ENCODE results near the gene HSBP1L1. TPM values are rescaled to one million over a fixed set of nuclear protein-coding genes. Genes with fewer than 3 reads are reported as not detected.

Gene HSBP1L1
- total RNA-seq, 1 donor from 2014 or later, result not detected

DNA sequence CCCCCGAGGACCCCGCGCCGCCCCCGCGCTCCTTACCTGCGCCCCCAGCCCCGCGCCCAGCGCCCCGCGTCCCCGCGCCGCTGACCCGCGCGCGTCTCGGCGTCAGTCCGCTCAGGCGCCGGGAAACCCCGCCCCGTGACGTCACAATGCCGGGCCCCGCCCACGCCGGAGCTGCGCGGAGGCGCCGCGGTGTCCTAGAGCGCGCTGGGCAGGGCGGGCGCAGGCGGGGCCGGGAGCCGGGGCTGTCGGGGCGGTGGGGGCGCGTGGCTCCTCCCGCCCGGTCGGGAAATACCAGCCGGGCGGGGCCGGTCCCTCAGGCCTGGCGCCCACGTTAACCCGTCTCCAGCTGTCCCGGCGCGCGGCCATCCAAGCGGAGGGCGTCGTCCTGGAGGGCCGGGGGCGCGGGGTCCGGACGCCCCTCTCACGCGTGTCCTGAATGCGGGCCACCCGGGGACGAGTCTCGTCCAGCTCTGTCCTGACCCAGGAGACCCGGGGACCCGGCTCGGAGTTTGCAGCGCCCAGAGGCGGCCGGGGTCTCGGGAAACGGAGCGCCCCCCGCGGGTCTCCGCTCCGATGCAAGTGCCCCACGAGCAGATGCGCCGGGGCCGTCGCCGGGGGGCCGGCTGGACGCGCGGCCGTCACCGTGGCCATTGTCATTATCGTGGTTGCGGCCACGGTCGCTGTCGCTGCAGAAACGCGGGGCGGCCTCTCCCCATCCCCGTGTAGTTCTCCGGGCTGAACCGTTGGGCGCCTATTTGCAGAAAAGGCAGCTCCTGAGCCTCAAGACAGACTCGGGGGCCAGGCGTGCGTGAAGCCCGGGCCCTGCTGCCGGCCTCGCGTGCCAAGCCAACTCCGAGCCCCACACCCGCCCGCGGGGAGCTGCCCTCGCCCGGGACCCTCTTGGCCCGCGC, 12.6 kb upstream of the HSBP1L1 start, which contains the start of gene SLC66A2:
Gene SLC66A2 (minus strand): TSS at position 109 of the 911 bp plus-strand sequence. CDS start 727 bp downstream, outside the sequence.
- DNase-seq, result peak; percentile 99
- H3K9me3 Mint-ChIP-seq (ENCODE audit: unreplicated experiment), result peaks cover 13% of the 10 kb centered on the region
- peak within 1 kb of the TSS; percentile 91 for H3K4me3 Mint-ChIP-seq (ENCODE audit: unreplicated experiment)
- H3K36me3 Mint-ChIP-seq (ENCODE audit: unreplicated experiment), result peaks cover 3% of the 10 kb centered on the region
- TF ChIP-seq, protein P1, sequence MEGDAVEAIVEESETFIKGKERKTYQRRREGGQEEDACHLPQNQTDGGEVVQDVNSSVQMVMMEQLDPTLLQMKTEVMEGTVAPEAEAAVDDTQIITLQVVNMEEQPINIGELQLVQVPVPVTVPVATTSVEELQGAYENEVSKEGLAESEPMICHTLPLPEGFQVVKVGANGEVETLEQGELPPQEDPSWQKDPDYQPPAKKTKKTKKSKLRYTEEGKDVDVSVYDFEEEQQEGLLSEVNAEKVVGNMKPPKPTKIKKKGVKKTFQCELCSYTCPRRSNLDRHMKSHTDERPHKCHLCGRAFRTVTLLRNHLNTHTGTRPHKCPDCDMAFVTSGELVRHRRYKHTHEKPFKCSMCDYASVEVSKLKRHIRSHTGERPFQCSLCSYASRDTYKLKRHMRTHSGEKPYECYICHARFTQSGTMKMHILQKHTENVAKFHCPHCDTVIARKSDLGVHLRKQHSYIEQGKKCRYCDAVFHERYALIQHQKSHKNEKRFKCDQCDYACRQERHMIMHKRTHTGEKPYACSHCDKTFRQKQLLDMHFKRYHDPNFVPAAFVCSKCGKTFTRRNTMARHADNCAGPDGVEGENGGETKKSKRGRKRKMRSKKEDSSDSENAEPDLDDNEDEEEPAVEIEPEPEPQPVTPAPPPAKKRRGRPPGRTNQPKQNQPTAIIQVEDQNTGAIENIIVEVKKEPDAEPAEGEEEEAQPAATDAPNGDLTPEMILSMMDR (IDR thresholded peaks at IDR 0.05; ENCODE audit: partially characterized antibody, unreplicated experiment), result no peak
- H3K27me3 Mint-ChIP-seq (ENCODE audit: unreplicated experiment), result peaks cover 11% of the 10 kb centered on the region
- peak within 1 kb of the TSS; percentile 82 for H3K27ac Mint-ChIP-seq (ENCODE audit: unreplicated experiment)
- peaks cover 9% of the 10 kb centered on the region for H3K4me1 Mint-ChIP-seq (ENCODE audit: low read depth, unreplicated experiment)

DNA sequence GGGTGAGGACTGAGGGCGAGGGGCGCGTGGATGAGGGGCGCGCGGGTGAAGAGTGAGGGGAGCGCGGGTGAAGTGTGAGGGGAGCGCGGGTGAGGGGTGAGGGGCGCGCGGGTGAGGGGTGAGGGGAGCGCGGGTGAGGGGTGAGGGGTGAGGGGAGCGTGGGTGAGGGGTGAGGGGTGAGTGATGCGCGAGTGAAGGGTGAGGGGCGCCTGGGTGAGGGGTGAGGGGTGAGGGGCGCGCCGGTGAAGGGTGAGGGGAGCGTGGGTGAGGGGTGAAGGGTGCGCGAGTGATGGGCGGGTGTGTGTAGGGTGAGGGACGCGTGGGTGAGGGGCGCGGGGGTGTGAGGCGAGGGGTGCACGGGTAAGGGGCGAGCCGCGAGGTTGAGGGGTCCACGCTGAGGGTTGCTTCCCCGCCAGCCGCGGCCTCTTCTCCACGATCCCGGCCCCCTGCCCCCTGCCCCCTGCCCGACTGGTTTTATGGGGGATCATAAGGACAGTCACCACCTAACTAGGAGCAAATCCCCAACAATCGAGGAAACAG, 11.9 kb upstream of the HSBP1L1 start:
- H3K27me3 Mint-ChIP-seq (ENCODE audit: unreplicated experiment), result peaks cover 14% of the 10 kb centered on the region
- peak overlapping the region; percentile 64 for H3K4me3 Mint-ChIP-seq (ENCODE audit: unreplicated experiment)

DNA sequence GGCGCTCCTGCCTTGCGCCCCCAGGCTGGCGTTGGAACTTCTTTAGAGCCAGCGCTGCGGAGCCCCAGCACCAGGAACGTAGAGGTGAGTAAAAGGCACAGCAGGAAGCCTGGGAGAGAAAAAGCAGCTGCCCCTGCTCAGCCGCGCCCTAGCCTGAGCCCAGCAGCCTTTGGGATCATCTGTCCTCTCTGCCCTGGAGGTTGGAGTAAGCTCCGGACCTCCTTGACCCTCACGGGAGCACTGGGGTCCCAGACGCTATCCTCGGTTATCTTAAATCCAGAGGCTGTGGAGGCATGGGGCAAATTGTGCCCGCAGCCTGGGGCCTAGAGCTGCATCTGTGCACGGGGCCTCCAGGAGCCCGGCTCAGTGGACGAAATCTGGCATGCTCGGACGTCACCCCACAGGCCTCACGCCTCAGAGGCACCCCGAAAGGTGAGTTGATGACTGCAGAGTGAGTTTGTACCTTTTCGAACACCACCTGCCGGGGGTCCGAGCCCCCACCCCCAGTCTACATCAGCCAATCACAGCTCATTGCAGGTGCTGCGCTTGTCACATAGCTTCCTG, 11.4 kb upstream of the HSBP1L1 start:
- no peak overlapping the region for H3K27ac Mint-ChIP-seq (ENCODE audit: unreplicated experiment)
- peaks cover 15% of the 10 kb centered on the region for H3K9me3 Mint-ChIP-seq (ENCODE audit: unreplicated experiment)
- peaks cover 14% of the 10 kb centered on the region for H3K27me3 Mint-ChIP-seq (ENCODE audit: unreplicated experiment)
- H3K4me1 Mint-ChIP-seq (ENCODE audit: low read depth, unreplicated experiment), result peaks cover 4% of the 10 kb centered on the region
- TF ChIP-seq, protein P1 (IDR thresholded peaks at IDR 0.05; ENCODE audit: partially characterized antibody, unreplicated experiment), result no peak
- H3K36me3 Mint-ChIP-seq (ENCODE audit: unreplicated experiment), result peaks cover 3% of the 10 kb centered on the region
- H3K4me3 Mint-ChIP-seq (ENCODE audit: unreplicated experiment), result peak overlapping the region; percentile 64
- peak; percentile 47 for DNase-seq

More for the DNA sequence above, 11.9 kb upstream of the HSBP1L1 start:
- DNase-seq, result no peak
- Mint-ChIP-seq H3K27ac (ENCODE audit: unreplicated experiment) (no peak overlapping the region), H3K4me1 (ENCODE audit: low read depth, unreplicated experiment) (peaks cover 6% of the 10 kb centered on the region), H3K36me3 (ENCODE audit: unreplicated experiment) (peaks cover 3% of the 10 kb centered on the region), H3K9me3 (ENCODE audit: unreplicated experiment) (peaks cover 15% of the 10 kb centered on the region)
- TF ChIP-seq, protein P1 (IDR thresholded peaks at IDR 0.05; ENCODE audit: partially characterized antibody, unreplicated experiment), result no peak

DNA sequence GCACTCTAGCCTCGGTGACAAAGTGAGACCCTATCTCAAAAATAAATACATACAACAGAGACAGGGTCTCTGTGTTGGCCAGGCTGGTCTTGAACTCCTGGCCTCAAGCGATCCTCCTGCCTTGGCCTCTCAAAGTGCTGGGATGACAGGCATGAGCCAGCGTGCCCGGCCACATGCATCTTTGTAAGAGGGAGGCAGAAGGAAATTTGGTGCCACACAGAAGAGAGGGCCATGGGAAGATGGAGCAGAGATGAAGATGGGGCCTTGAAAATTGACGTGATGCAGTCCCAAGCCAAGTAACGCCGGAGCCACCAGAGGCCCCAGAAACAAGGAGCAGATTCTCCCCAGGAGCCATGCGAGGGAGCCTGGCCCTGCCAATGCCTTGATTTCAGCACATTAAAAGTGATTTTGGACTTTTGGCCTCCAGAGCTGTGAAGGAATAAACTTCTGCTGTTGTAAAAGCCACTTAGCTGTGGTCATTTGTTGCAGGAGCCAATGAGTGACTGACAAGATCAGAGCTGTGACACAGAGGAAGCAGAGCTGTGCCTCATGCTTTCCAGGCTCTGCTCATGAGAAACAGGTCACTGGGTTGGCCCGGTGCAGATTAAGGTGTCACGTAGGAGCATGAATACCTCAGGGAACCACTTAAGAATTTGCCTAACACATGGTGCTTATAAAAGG, 10.3 kb upstream of the HSBP1L1 start:
- no peak for DNase-seq
- H3K27ac Mint-ChIP-seq (ENCODE audit: unreplicated experiment), result no peak overlapping the region
- peaks cover 3% of the 10 kb centered on the region for H3K36me3 Mint-ChIP-seq (ENCODE audit: unreplicated experiment)
- TF ChIP-seq, protein P1 (IDR thresholded peaks at IDR 0.05; ENCODE audit: partially characterized antibody, unreplicated experiment), result no peak
- H3K27me3 Mint-ChIP-seq (ENCODE audit: unreplicated experiment), result peaks cover 14% of the 10 kb centered on the region
- H3K4me1 Mint-ChIP-seq (ENCODE audit: low read depth, unreplicated experiment), result peaks cover 2% of the 10 kb centered on the region
- H3K9me3 Mint-ChIP-seq (ENCODE audit: unreplicated experiment), result peaks cover 9% of the 10 kb centered on the region
- H3K4me3 Mint-ChIP-seq (ENCODE audit: unreplicated experiment), result no peak overlapping the region
